VCaP (cell line): Measurements from ENCODE around the gene MMRN1.
"Not testable (repeated sequence)": the region's sequence is repeated elsewhere in the genome, so short reads cannot be mapped to it uniquely, and the experiment has no call there.

Experiments
- H3K27ac ChIP-seq: fragments of 450-650 bp; 2 replicates; pipeline ENCODE4 v1.5.1; 2017
- TF ChIP-seq, protein P1 (sequence below): fragments of 450-650 bp; conservative IDR thresholded peaks from 2 replicates; pipeline ENCODE4 v1.5.1; 2017; ENCODE audit warnings: mild to moderate bottlenecking, moderate library complexity

The MMRN1 gene

DNA sequence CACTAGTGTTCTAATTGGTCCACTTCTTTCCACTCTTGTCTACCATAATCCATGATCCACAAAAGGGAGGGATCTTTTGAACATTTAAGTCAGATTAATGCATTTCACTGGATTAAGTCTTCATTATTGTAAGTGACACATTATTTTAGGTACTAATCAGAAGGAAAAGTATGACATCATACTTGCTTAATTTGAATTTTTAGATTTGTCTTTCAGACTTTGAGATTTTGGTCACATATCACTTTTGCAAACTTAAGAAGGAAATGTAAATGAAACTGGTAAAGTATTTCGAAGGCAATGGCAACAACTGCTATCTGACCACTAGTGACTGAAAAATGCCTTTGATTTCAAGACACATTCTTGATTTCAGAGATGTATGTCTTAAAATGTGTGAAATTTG, 5.2 kb downstream of the MMRN1 start:
- TF ChIP-seq, protein P1, sequence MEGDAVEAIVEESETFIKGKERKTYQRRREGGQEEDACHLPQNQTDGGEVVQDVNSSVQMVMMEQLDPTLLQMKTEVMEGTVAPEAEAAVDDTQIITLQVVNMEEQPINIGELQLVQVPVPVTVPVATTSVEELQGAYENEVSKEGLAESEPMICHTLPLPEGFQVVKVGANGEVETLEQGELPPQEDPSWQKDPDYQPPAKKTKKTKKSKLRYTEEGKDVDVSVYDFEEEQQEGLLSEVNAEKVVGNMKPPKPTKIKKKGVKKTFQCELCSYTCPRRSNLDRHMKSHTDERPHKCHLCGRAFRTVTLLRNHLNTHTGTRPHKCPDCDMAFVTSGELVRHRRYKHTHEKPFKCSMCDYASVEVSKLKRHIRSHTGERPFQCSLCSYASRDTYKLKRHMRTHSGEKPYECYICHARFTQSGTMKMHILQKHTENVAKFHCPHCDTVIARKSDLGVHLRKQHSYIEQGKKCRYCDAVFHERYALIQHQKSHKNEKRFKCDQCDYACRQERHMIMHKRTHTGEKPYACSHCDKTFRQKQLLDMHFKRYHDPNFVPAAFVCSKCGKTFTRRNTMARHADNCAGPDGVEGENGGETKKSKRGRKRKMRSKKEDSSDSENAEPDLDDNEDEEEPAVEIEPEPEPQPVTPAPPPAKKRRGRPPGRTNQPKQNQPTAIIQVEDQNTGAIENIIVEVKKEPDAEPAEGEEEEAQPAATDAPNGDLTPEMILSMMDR, result no peak
- H3K27ac ChIP-seq, result no peak overlapping the region

DNA sequence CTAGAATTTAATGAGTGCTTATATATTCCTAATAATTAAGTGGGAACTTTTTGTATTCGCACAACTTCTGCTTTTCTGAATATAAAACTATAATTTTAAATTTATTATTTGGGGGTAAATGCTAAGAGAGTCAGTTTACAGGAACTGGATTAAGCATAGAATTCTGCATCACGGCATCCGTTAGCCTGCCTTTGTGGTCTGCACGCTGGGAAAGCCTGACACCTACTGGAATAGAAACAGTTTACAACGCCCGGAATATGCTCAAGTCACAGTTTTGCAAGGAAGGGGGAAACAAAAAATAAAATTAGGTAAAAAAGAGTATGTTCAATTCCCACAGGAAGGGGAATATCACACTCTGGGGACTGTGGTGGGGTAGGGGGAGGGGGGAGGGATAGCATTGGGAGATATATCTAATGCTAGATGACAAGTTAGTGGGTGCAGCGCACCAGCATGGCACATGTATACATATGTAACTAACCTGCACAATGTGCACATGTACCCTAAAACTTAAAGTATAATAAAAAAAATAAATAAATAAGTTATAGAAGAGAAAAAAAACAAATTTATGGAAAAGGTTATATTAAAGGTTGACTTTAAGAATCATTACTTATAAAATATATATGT, 7.3 kb downstream of the MMRN1 start:
- not testable (repeated sequence) for H3K27ac ChIP-seq
- TF ChIP-seq, protein P1, result peak; percentile 97

DNA sequence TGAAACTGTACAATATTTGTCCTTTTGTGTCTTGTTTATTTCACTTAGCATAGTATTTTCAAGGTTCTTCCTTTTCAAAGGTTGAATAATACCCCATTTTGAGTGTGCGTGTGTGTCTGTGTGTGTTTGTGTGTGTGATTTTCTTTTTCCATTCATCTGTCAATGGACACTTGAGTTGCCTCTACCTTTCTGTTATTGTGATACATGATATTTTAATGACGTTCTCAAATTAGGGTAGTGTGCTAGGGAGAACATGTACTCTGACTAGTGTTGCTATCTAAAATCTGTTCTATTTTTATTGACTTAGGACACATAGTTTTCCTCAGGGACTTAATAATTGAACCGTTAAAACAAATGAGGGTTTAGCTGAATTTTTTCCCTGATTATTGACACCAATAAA, 9.9 kb downstream of the MMRN1 start:
- TF ChIP-seq, protein P1, result no peak
- no peak overlapping the region for H3K27ac ChIP-seq

DNA sequence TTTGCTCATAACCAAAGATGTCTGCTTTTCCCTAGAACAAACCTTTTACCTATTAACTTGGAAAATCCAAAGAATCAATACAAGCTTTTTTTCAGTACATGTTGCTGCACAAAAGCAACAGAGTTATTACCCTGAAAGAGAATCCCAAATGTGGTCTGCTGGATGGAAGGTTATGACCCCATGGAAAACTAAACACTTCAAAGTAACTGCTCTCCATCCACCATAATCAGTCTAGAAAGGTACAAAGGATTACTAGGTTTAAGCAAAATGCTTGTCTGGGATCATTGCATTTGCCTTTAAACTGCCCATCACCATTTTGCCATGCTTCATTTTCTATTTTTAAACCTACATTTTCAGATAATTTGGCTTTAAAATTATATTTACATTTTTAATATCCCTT, 11.7 kb downstream of the MMRN1 start:
- TF ChIP-seq, protein P1, result no peak
- no peak overlapping the region for H3K27ac ChIP-seq

DNA sequence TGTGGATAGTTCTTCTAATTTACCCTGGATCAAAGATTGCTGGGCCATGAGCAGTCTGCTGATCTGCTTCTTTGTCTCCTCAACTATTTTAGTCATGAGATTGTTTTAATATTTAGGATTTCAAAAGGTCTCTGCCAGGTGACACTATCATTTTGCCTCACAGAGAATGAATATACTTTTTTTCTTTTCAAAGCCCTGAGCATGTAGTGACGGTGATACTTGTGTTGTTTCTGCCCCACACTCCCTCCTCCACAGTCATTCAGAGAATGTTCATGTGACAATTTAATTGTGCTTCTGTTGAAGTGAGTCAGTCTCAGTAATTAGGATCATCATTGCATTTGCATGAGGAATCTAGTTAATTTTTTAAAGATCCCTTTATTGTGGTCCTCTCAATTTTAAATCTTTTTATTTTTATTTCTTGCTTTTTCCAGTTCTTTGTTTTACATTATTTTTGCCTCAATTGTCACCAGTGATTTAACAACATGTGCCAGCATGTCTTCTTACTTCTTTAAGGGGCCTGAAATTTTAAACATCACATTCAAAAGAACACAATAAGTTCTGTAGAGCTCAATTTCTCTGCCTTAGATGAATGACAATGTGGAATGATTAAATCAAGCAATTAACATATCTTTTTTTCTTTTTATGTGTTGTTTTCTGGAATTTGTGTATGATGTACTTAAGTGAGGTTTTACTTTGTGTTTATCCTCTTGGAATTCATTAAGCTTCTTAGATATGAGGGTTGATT, 12.3 kb downstream of the MMRN1 start:
- TF ChIP-seq, protein P1, result no peak

DNA sequence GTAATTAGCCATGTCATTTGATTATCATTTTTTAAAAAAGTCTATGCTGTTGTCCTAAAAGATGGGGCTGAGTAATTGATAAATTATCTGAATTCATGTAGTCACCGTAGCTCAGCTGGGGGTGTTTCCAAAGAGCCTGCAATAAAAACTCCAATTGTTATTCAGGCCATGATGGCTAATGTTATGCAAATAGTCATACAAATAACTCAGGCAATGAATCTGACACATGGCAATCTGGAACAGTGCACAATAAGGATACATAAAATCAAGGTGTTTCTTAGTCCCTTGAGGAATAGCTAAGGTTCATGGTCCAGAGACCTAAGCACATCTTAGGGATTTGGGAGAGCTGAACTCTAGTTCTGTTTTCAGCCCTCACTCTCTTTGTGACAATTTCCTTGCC, 15.2 kb downstream of the MMRN1 start:
- TF ChIP-seq, protein P1, result no peak
- no peak overlapping the region for H3K27ac ChIP-seq

More for the DNA sequence above, 12.3 kb downstream of the MMRN1 start:
- no peak overlapping the region for H3K27ac ChIP-seq

DNA sequence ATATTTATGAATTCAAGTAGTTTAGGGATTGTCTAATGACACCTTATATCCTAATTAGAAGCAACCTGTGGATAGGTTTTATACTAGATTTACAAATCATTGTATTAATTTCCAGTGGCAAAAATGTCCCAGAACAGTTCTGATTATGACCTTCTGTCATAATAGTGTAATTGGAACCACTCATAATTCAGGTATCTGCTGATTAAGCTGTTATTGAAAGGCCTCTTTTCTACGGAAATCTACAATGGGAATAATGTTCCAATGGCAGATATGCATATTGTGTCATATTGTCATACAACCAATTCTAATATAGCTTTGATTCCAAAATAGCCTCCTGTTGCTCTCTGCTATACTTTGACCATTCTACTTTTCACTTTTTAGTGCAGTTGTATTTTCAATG, 19.0 kb downstream of the MMRN1 start:
- TF ChIP-seq, protein P1, result no peak
- H3K27ac ChIP-seq, result no peak overlapping the region; the same call in 1 of the 2 replicates
